ENCODE data around the gene NCF1.
"Not testable (repeated sequence)": the region's sequence is repeated elsewhere in the genome, so short reads cannot be mapped to it uniquely, and the experiment has no call there.

DNA sequence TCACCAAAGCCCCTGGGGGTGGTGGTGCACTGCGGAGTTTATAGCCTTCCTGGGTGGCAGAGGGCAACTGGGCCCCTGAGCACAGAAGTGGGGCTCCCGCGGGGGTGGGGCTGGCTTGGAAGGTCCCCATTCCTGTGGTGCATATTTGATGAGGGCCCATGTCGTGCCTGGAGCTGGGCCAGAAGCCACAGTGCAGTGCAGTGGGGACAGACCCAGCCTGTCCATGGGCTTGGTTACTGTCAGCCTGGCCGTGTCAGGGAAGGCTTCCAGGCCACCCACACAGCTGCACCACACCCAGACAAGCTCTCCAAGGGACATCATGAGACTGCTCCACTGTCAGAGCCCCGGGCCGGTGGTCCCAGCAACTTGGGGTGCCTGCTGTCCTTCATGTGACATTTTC is 7.3 kb upstream of the NCF1 start:
- TF ChIP-seq, protein P1, sequence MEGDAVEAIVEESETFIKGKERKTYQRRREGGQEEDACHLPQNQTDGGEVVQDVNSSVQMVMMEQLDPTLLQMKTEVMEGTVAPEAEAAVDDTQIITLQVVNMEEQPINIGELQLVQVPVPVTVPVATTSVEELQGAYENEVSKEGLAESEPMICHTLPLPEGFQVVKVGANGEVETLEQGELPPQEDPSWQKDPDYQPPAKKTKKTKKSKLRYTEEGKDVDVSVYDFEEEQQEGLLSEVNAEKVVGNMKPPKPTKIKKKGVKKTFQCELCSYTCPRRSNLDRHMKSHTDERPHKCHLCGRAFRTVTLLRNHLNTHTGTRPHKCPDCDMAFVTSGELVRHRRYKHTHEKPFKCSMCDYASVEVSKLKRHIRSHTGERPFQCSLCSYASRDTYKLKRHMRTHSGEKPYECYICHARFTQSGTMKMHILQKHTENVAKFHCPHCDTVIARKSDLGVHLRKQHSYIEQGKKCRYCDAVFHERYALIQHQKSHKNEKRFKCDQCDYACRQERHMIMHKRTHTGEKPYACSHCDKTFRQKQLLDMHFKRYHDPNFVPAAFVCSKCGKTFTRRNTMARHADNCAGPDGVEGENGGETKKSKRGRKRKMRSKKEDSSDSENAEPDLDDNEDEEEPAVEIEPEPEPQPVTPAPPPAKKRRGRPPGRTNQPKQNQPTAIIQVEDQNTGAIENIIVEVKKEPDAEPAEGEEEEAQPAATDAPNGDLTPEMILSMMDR (IDR thresholded peaks at IDR 0.05) = not testable (repeated sequence)
- TF ChIP-seq POLR2A (IDR thresholded peaks at IDR 0.05) = not testable (repeated sequence)

Measured in testis (tissue), 2 donors.